ENCODE results near the gene BUB1B. TPM values are rescaled to one million over a fixed set of nuclear protein-coding genes. Genes with fewer than 3 reads are reported as not detected.

The BUB1B gene
- total and polyA plus RNA-seq, 7 donors = 0.33 to 9.6 (median 1.8) TPM

DNA sequence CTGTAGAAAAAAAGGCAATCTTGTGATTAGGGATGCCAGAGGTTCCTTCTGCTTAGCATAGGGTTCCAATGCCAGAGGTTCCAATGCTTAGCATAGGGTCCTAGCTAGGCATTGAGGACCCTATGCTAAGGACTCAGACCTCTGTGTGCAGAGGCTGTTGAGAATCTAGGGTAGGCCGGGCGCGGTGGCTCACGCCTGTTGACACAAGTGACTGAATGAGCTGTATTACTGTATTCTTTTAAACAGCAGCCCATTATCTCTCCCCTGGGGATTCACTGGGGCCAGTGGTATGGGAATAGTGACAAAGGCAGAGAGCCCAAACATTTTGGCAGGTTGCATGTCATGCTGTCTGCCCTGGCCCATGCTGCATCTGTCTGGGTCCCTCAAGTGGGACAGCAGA is 94.2 kb downstream of the BUB1B start:
- DNase-seq = no peak
- TF ChIP-seq POLR2A (IDR thresholded peaks at IDR 0.05) (no peak), POLR2AphosphoS5 (IDR thresholded peaks at IDR 0.05) (no peak), EP300 (IDR thresholded peaks at IDR 0.05) (no peak), CTCF (IDR thresholded peaks at IDR 0.05) (no peak)
- Histone ChIP-seq H3K27ac (no peak overlapping the region), H3K27me3 (peaks cover 0 to 33% (median 0%) of the 10 kb centered on the region in 3 donors), H3K4me1 (peaks cover 0 to 18% (median 15%) of the 10 kb centered on the region in 4 donors), H3K4me3 (no peak overlapping the region), H3K36me3 (no peaks in the 10 kb centered on the region), H3K9me3 (no peaks in the 10 kb centered on the region)
- WGBS, 2 donors = 42 to 83% methylated on average over 4 of the region's 4 CpGs
- intact Hi-C loops (cut with DNase I) = no loop called here

DNA sequence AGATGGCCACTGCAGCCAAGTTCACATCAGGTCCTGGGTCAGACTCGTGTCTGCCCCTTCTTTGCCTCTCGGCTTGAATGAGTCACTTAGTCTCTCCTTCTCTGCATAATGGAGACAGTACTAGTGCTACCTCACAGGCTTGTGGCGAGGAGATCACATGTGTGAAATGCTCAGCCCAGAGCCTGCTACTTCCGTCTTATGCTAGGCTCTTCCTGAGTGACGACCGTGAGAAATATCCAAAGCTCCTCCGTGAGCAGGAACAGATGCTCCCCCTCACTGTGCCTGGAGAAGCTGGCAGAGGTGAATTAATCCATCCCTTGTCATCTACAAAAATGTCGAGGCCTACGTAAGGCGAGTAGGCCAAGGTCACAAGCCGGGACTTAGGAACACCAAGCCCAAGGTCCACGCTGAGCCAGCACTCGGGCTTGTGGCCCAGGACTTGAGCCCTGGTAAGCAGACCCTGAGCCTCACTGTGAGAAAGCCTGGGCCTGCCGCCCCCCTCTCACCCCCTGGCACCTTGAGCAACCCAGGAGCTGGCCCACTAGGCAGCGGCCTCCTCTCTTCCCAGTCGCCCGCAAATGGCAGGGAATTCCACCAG is 95.9 kb downstream of the BUB1B start:
- 92 to 93% methylated on average over 17 of the region's 17 CpGs for WGBS, 2 donors
- TF ChIP-seq POLR2A (IDR thresholded peaks at IDR 0.05) (no peak), POLR2AphosphoS5 (IDR thresholded peaks at IDR 0.05) (no peak), EP300 (IDR thresholded peaks at IDR 0.05) (no peak), CTCF (IDR thresholded peaks at IDR 0.05) (no peak)
- peaks cover 0 to 18% (median 15%) of the 10 kb centered on the region in 4 donors for H3K4me1 ChIP-seq
- no peaks in the 10 kb centered on the region for H3K9me3 ChIP-seq
- intact Hi-C loops (cut with DNase I) = no loop called here
- peaks cover 0 to 33% (median 0%) of the 10 kb centered on the region in 3 donors for H3K27me3 ChIP-seq
- H3K36me3 ChIP-seq = no peaks in the 10 kb centered on the region
- no peak overlapping the region for H3K27ac ChIP-seq
- no peak overlapping the region for H3K4me3 ChIP-seq
- no peak for DNase-seq

- TF ChIP-seq POLR2AphosphoS5 (IDR thresholded peaks at IDR 0.05) (no peak), EP300 (IDR thresholded peaks at IDR 0.05) (no peak), CTCF (IDR thresholded peaks at IDR 0.05) (no peak), POLR2A (IDR thresholded peaks at IDR 0.05) (no peak)
- DNase-seq = no peak
- H3K27ac ChIP-seq = no peak overlapping the region
- no peak overlapping the region for H3K4me3 ChIP-seq
- no peaks in the 10 kb centered on the region for H3K36me3 ChIP-seq
- WGBS, 2 donors = 83 to 90% methylated on average over 9 of the region's 9 CpGs
- H3K27me3 ChIP-seq = peaks cover 0 to 29% (median 0%) of the 10 kb centered on the region in 3 donors
- intact Hi-C loops (cut with DNase I) = no loop called here
- peaks cover 0 to 13% (median 7%) of the 10 kb centered on the region in 4 donors for H3K4me1 ChIP-seq
- H3K9me3 ChIP-seq = no peaks in the 10 kb centered on the region
Observed at GRCh38 chr15:40257656-40258450, 97.0 kb downstream of the BUB1B start.

GRCh38 chr15:40258544-40258943 is 97.7 kb downstream of the BUB1B start:
- Histone ChIP-seq H3K4me3 (no peak overlapping the region), H3K27me3 (peaks cover 0 to 22% (median 0%) of the 10 kb centered on the region in 3 donors), H3K4me1 (peaks cover 0 to 13% (median under 1%) of the 10 kb centered on the region in 4 donors), H3K36me3 (no peaks in the 10 kb centered on the region), H3K27ac (no peak overlapping the region), H3K9me3 (no peaks in the 10 kb centered on the region)
- intact Hi-C loops (cut with DNase I) = no loop called here
- no peak for TF ChIP-seq POLR2AphosphoS5 (IDR thresholded peaks at IDR 0.05)
- no peak for TF ChIP-seq CTCF (IDR thresholded peaks at IDR 0.05)
- no peak for TF ChIP-seq EP300 (IDR thresholded peaks at IDR 0.05)
- TF ChIP-seq POLR2A (IDR thresholded peaks at IDR 0.05) = no peak
- no peak for DNase-seq
- WGBS, 2 donors = 67 to 73% methylated on average over 8 of the region's 8 CpGs

Data from sigmoid colon (tissue), 7 donors.